Right lobe of liver (tissue), 6 donors: ENCODE data around the gene SCRT2. TPM values are rescaled to one million over a fixed set of nuclear protein-coding genes. Genes with fewer than 3 reads are reported as not detected.

Source experiments
- ATAC-seq, 4 donors: fragments of 200-7000 bp; cut with Tn5 transposase; one replicate each; pipeline ENCODE4 v1.9.1; 2020; ENCODE audit warnings: mild to moderate bottlenecking in 4 of 4, moderate library complexity in 4 of 4
- DNase-seq, 3 donors: peaks; one replicate each; pipeline ENCODE4 v3.0.0-alpha.2; 2020
- H3K27ac ChIP-seq, 3 donors: fragments of 200-600 bp; one replicate each; pipeline ENCODE4 v1.8.0; 2022
- H3K27me3 ChIP-seq, 2 donors: fragments of 200-600 bp; one replicate each; pipeline ENCODE4 v1.8.0; 2022
- H3K36me3 ChIP-seq, 4 donors: fragments of 200-600 bp; sonication (generic) in 1 of 4; one replicate each; pipeline versions ENCODE4 v1.5.1 to v1.8.0; 2017 to 2022; ENCODE audit warnings: control low read depth in 1 of 4
- H3K4me1 ChIP-seq, 4 donors: fragments of 200-600 bp; sonication (generic) in 1 of 4; one replicate each; pipeline versions ENCODE4 v1.5.1 to v1.8.0; 2017 to 2022; ENCODE audit warnings: control low read depth in 1 of 4
- H3K4me3 ChIP-seq, 3 donors: fragments of 200-600 bp; one replicate each; pipeline ENCODE4 v1.8.0; 2022
- H3K9me3 ChIP-seq, 4 donors: fragments of 200-600 bp; sonication (generic) in 1 of 4; one replicate each; pipeline versions ENCODE4 v1.5.1 to v1.8.0; 2017 to 2022; ENCODE audit warnings: control low read depth in 1 of 4
- CTCF ChIP-seq, 4 donors: fragments of 200-600 bp in 3 of 4; fragments of 450-650 bp in 1 of 4; IDR thresholded peaks; one replicate each; pipeline versions ENCODE4 v1.5.1 to v1.8.0; 2016 to 2022; ENCODE audit warnings: antibody characterized with exemption in 4 of 4, mild to moderate bottlenecking in 2 of 4
- POLR2A ChIP-seq: fragments of 450-650 bp; IDR thresholded peaks from one replicate; pipeline ENCODE4 v1.6.1; 2017; ENCODE audit warnings: antibody characterized with exemption, mild to moderate bottlenecking
- WGBS: methylation state at CpG from one replicate; pipeline ENCODE4 v1.1.6; 2018; ENCODE audit warnings: low coverage, low lambda C conversion rate; ENCODE audit not compliant: insufficient coverage; ENCODE audit errors: missing lambda C conversion rate; 5-methylcytosine and 5-hydroxymethylcytosine counted together
- intact Hi-C, 2 donors: fragments of 100-400 bp; cut with DNase I; formaldehyde crosslinking; loops; one replicate each; pipeline versions ENCODE4 v1.11.2 to v1.14.1; 2022
- total RNA-seq, 6 experiments: library from RNA; depleted of rRNA in 2 of 6; stranded (reverse); fragments of >200 nt in 2 of 6; fragmentation: NEBNext Ultra II Directional in 3 of 6; extraction: Animal tissue kit (Norgen Biotek cat#: 25700) in 3 of 6; gene quantifications; one replicate each; pipeline versions ENCODE4 v1.1.0 to v1.2.4, GENCODE V29; 2016 to 2023
- donor health status: DM: no; HTN: yes; CAD: no.
- donor health status: DM: no; HTN: no; CAD: no.
- donor health status: DM: no; HTN: no; CAD: no.
- donor health status: DM: no; HTN: yes; CAD: no.
- donor health status: DM: no; HTN: yes; CAD: no.

SCRT2 gene
- total RNA-seq, 6 experiments from 2014 or later: not detected

DNA sequence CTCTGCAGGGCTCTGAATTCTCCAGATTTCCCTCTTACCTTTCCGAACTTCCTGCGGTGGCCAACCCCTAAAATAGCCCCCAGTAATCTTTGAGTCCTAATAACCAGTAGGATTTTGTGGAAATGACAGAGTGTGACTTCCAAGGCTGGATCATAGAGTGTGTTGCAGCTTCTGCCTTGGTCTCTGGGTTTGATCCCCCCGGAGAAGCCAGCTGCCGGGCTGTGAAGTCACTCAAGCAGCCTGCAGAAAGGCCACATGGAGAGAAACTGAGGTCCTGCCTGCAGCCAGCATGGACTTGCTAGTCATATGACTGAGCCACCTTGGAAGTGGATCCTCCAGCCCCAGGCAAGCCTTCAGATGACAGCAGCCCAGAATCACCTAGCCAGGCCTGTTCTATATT lies 46.3 kb upstream of the SCRT2 start:
- Histone ChIP-seq H3K27ac (no peak overlapping the region), H3K9me3 (no peaks in the 10 kb centered on the region), H3K27me3 (no peaks in the 10 kb centered on the region), H3K4me1 (no peaks in the 10 kb centered on the region), H3K4me3 (no peak overlapping the region), H3K36me3 (no peaks in the 10 kb centered on the region)
- ATAC-seq (no peak), DNase-seq (no peak)
- intact Hi-C loops: loop anchor here in 1 of 2 donors (10.0 kb wide), 1 partner anchor 157 kb away; no protein-coding TSS in a partner anchor
- no peak for TF ChIP-seq CTCF (IDR thresholded peaks at IDR 0.05)
- no peak for TF ChIP-seq POLR2A
- WGBS: 77% methylated on average over 3 of the region's 4 CpGs

- H3K27me3 ChIP-seq: no peaks in the 10 kb centered on the region
- no peak overlapping the region for H3K4me3 ChIP-seq
- no peaks in the 10 kb centered on the region for H3K4me1 ChIP-seq
- H3K9me3 ChIP-seq: no peaks in the 10 kb centered on the region
- no peaks in the 10 kb centered on the region for H3K36me3 ChIP-seq
- no peak for DNase-seq
- no peak overlapping the region for H3K27ac ChIP-seq
- intact Hi-C loops: loop anchor here in 1 of 2 donors (10.0 kb wide), 1 partner anchor 155 kb away; no protein-coding TSS in a partner anchor
- ATAC-seq: no peak
- WGBS: 54% methylated on average over 8 of the region's 11 CpGs
- TF ChIP-seq CTCF (IDR thresholded peaks at IDR 0.05) (no peak), POLR2A (no peak)
Observed at GRCh38 chr20:719816-720215, 44.2 kb upstream of the SCRT2 start.

DNA sequence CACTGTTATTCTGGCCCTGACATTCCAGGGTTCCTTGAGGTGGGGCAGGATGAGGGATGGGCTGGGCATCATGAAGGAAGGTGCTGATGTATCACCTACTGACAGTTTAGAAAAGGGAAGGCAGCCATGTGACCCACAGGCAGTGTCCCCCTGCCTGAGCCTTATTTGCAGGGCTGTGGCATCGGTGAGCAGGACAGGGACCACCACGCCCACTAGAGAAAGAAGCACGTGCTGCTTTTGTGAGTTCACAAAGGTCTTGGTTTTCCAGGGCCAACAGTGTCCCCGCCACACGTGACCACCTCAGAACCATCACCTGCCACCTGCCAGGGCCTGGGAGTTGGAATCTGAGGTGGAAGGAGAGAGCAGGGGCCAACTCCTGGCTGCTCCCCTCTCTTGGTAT lies 43.5 kb upstream of the SCRT2 start:
- Histone ChIP-seq H3K27ac (no peak overlapping the region), H3K4me1 (no peaks in the 10 kb centered on the region), H3K4me3 (no peak overlapping the region), H3K9me3 (no peaks in the 10 kb centered on the region), H3K36me3 (no peaks in the 10 kb centered on the region), H3K27me3 (no peaks in the 10 kb centered on the region)
- ATAC-seq: no peak
- WGBS: no CpG with 5 or more reads among the region's 5 CpGs
- DNase-seq: no peak
- intact Hi-C loops: no loop called here
- TF ChIP-seq POLR2A: no peak
- no peak for TF ChIP-seq CTCF (IDR thresholded peaks at IDR 0.05)

GRCh38 chr20:717832-718231 lies 42.2 kb upstream of the SCRT2 start:
- WGBS: 53% methylated on average over 4 of the region's 5 CpGs
- H3K27ac ChIP-seq: no peak overlapping the region
- intact Hi-C loops: no loop called here
- no peak overlapping the region for H3K4me3 ChIP-seq
- no peaks in the 10 kb centered on the region for H3K4me1 ChIP-seq
- no peaks in the 10 kb centered on the region for H3K27me3 ChIP-seq
- ATAC-seq (no peak), DNase-seq (no peak)
- no peaks in the 10 kb centered on the region for H3K9me3 ChIP-seq
- no peaks in the 10 kb centered on the region for H3K36me3 ChIP-seq
- TF ChIP-seq POLR2A (no peak), CTCF (IDR thresholded peaks at IDR 0.05) (no peak)

DNA sequence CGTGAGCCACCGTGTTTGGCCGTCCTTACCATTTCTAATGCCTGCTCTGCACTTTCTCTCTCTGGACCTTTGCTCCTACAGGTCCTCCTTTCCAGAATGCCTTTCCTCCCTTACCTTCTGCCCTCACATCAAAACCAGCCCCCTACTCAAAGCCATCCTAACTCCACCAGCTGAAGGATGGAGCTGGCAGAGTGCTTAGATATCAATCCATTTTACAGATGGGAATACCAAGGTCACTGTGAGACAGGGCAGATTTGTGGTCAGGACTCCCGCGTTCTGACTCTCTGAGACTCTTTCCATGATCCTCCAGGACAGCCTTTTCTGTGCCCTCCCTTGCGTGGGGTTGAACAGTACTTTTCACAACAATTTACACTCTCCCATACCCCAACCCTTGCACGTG lies 41.7 kb upstream of the SCRT2 start:
- H3K9me3 ChIP-seq: no peaks in the 10 kb centered on the region
- no peak for DNase-seq
- no peak for ATAC-seq
- no peak for TF ChIP-seq CTCF (IDR thresholded peaks at IDR 0.05)
- no peak for TF ChIP-seq POLR2A
- no peaks in the 10 kb centered on the region for H3K27me3 ChIP-seq
- H3K27ac ChIP-seq: no peak overlapping the region
- no peak overlapping the region for H3K4me3 ChIP-seq
- H3K36me3 ChIP-seq: no peaks in the 10 kb centered on the region
- WGBS: 70% methylated on average over 7 of the region's 7 CpGs
- H3K4me1 ChIP-seq: no peaks in the 10 kb centered on the region
- intact Hi-C loops: no loop called here
